GM19467 (cell line): ENCODE data around the gene CCDC88C.
"Not testable (repeated sequence)": the region's sequence is repeated elsewhere in the genome, so short reads cannot be mapped to it uniquely, and the experiment has no call there.

Experiments
- ATAC-seq: cut with Tn5 transposase; IDR thresholded peaks from one replicate; pipeline ENCODE4 v1.9.1; 2021; ENCODE audit warnings: mild to moderate bottlenecking, moderate library complexity; ENCODE audit not compliant: unreplicated experiment

CCDC88C gene, protein sequence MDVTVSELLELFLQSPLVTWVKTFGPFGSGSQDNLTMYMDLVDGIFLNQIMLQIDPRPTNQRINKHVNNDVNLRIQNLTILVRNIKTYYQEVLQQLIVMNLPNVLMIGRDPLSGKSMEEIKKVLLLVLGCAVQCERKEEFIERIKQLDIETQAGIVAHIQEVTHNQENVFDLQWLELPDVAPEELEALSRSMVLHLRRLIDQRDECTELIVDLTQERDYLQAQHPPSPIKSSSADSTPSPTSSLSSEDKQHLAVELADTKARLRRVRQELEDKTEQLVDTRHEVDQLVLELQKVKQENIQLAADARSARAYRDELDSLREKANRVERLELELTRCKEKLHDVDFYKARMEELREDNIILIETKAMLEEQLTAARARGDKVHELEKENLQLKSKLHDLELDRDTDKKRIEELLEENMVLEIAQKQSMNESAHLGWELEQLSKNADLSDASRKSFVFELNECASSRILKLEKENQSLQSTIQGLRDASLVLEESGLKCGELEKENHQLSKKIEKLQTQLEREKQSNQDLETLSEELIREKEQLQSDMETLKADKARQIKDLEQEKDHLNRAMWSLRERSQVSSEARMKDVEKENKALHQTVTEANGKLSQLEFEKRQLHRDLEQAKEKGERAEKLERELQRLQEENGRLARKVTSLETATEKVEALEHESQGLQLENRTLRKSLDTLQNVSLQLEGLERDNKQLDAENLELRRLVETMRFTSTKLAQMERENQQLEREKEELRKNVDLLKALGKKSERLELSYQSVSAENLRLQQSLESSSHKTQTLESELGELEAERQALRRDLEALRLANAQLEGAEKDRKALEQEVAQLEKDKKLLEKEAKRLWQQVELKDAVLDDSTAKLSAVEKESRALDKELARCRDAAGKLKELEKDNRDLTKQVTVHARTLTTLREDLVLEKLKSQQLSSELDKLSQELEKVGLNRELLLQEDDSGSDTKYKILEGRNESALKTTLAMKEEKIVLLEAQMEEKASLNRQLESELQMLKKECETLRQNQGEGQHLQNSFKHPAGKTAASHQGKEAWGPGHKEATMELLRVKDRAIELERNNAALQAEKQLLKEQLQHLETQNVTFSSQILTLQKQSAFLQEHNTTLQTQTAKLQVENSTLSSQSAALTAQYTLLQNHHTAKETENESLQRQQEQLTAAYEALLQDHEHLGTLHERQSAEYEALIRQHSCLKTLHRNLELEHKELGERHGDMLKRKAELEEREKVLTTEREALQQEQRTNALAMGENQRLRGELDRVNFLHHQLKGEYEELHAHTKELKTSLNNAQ (N-terminal part only)

DNA sequence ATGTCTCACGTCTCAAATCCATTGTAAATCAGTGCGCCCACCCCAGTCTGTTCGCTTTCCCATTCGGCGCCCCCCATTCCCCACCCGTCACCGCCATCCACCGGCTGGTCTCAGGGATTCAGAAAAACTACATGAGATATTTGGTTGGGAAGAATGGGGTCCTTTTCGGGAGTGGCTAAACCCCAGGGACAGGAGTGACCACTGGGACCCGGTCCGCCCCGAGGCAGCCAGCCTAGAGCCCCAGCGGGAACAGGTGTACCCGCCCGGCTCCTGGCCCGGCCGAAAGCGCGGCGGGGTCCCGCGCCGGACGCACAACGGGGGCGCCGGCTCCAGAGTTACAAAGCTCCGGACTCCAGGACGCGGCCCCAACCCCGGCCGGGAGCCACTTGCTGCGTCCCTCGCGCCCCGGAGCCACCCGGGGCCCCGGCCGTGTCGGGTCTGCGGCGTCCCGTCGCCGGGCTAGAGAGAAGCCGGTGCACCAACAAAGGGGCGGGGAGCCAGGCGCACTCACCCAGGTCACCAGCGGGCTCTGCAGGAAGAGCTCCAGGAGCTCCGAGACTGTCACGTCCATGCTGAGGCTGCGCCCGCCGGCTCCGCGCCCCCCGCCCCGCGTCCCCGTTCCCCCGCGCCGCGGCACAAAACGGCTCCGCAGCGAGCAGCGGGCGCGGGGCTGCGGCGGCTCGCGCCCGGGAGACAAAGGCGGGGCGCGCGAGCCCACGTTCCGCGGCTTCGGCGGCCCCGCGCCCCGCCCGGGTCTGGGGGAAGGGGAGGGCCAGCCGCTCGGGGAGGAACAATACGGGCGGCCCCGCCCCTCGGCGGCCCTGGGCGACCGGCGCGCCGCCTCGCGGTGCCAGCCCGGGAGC lies at the start of gene CCDC88C:
TSS of gene CCDC88C (minus strand) at position 701 of the 863 bp plus-strand sequence. CDS start at position 571, 130 bp downstream.
- peak; percentile 48 for ATAC-seq

DNA sequence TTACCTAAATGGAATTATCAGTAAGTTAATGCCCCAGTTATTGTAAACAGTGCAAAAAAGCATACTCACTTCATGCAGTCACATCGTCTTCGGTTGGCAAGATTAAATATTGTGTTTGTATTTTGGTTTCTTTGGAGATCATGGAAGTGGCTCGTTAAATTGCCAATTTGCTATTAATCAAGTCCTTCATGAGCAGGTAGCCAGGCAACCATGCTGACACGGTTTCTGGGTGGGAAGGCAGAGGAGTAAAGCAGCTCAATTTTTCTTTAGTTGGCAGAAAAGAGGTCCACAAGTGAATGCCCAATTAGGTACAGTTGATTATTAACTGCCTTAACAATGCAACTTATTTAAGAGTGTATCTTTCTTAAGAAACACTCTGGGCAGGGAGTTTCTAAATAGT lies 48.6 kb upstream of the CCDC88C start:
- ATAC-seq = no peak

DNA sequence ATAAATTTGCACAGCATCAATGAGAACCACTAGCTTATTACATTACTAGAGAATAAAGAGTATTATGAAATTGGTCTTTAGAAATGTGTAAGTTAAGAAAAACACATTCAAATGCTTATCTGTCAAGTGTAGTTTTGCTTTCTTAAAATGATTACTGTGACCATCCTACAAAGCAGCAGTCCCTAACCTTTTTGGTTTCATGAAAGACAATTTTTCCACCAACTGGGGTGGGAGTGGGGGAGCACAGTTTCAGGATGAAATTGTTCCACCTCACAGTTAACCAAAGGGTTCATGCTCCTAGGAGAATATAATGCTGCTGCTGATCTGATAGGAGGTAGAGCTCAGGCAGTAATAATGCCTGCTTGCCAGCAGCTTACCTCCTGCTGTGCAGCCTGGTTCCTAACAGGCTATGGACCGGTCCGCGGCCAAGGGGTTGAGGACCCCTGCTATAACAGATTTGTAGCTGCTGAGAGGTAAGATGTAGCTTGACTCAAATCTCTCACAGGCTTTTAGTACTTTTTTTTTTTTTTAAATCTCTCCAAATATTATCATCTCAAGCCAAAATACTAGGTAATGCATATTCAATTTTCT lies 47.1 kb upstream of the CCDC88C start:
- ATAC-seq = no peak

DNA sequence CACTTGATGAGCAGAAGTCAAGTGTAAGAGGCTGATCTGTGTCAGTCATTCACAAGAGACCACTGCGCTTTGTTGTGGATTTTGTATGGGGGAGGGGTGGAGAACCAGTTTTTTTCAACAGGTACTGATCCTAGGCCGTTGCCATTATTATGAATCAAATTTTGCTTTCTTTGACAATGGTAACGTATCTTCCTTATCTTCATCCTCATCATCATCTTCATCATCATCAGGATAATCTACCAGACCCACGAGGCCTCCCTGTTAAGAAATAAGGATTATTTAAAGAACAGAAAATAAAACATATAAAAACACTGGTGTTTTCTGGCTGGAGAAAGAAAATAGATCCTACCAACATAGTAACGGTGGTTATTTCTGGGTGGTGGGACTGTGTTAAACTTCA lies 41.0 kb upstream of the CCDC88C start:
- no peak for ATAC-seq

DNA sequence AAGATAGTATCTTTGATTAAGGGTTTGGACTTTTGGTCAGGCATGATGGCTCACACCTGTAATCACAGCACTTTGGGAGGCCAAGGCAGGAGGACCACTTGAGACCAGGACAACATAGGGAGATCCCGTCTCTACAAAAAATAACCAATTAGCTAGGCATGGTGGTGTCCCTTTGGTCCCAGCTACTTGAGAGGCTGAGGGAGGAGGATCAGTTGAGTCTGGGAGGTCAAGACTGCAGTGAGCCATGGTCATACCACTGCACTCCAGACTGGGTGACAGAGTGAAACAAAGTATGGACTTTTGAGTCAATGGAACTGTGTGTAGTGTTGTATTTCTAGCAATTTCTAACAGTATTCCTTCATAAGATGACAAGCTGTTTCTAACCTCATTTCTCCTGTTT lies 38.7 kb upstream of the CCDC88C start:
- ATAC-seq = no peak

DNA sequence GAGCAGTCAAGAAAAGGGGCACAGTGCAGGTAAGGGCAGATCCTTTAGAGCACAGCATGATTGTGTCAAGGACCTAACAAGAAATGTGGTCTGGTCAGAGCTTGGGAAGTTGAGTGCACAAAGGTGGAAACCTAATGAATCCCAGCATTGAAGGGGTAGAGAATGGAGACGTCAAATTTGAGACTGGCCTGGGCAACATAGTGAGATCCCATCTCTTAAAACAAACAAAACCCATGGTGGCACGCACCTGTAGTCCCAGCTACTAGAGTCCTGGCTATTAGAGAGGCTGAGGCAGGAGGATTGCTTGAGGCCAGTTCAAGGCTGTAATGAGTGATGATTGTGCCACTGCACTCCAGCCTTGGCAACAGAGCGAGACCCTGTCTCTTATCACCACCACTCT lies 37.0 kb upstream of the CCDC88C start:
- no peak for ATAC-seq

DNA sequence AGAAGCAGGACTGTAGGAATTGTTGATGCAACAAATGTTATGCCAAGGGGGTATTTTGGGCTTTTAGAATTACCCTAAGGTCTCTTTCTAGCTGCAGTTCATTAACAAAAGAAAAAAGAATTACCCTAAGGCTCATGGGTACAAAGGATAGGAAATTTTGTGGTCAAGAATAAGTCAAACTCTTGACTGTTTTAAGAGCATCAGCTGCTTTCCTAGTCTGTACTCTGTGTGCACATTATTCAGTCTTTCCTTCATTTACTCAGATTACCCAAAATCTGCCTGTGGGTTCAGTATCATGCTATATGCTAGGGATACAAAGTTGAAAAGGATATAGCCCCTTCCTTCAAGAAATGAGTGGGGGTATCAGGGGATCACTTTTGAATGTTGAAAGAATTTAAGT lies 36.5 kb upstream of the CCDC88C start:
- ATAC-seq = no peak

DNA sequence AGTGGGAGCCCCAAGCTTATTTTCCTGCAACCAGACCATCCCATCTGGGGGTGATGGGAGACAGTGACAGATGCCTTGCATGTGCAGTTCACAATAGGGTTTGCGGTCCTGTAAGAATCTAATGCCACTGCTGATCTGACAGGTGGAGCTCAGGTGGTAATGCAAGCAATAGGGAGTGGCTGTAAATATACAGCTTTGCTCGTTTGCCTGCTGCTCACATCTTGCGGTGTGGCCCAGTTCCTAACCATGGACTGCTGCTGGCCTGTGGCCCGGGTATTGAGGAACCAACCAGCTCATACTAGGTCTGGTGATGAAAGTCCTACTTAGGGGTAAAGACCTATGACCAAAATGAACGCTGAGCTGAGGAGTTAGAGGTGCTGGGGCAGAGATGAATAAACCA lies 36.1 kb upstream of the CCDC88C start:
- ATAC-seq = no peak

DNA sequence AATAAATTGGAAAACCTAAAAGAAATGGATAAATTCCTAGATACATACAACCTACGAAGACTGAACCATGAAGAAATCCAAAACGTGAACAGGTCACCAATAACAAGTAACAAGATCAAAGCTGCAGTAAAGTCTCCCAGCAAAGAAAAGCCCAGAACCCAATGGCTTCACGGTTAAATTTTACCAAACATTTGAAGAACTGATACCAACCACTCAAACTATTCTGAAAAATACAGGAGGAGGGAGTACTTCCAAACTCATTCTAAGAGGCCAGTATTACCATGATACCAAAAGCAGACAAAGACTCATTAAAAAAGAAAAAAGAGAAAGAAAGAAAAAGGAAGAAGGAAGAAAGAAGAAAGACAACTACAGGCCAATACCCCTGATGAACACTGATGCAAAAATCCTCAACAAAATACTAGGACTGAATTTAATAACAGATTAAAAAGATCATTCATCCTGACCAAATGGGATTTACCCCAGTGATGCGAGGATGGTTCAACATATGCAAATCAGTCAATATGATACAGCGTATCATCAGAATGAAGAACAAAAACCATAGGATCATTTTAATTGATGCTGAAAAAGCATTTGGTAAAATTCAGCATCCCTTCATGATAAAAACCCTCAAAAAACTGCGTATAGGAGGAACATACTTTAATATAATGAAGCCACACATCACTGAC lies 26.9 kb upstream of the CCDC88C start:
- ATAC-seq = no peak

DNA sequence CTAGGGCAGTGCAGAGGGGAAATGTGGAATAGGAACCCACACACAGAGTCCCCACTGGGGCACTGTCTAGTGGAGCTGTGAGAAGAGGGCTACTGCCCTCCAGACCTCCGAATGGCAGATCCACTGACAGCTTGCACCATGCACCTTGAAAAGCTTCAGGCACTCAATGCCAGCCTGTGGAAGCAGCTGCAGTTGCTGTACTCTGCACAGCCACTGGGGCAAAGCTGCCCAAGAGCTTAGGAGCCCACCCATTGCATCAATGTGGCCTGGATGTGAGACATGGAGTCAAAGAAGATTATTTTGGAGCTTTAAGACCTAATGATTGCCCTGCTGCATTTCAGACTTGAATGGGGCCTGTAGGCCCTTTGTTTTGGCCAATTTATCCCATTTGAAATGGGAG lies 21.7 kb upstream of the CCDC88C start:
- ATAC-seq = no peak

DNA sequence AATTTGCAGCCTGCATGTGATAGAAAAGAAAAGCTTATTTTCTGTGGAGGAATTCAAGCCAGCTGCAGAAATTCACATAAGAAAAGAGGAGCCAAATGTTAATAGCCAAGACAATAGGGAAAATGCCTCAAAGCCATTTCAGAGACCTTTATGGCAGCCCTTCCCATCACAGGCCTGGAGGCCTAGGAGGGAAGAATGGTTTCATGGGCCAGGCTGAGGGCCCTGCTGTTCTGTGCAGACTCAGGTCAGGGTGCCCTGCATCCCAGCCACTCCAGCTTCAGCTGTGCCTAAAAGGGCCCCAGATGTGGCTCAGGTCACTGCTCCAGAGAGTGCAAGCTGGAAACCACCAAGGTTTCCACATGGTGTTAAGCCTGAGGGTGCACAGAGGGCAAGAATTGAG lies 21.2 kb upstream of the CCDC88C start:
- no peak for ATAC-seq

DNA sequence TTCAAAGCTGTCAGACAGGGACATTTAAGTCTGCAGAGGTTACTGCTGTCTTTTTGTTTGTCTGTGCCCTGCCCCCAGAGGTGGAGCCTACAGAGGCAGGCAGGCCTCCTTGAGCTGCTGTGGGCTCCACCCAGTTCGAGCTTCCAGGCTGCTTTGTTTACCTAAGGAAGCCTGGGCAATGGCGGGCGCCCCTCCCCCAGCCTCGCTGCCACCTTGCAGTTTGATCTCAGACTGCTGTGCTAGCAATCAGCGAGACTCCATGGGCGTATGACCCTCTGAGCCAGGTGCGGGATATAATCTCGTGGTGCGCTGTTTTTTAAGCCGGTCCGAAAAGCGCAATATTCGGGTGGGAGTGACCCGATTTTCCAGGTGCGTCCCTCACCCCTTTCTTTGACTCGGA lies 18.6 kb upstream of the CCDC88C start:
- not testable (repeated sequence) for ATAC-seq

DNA sequence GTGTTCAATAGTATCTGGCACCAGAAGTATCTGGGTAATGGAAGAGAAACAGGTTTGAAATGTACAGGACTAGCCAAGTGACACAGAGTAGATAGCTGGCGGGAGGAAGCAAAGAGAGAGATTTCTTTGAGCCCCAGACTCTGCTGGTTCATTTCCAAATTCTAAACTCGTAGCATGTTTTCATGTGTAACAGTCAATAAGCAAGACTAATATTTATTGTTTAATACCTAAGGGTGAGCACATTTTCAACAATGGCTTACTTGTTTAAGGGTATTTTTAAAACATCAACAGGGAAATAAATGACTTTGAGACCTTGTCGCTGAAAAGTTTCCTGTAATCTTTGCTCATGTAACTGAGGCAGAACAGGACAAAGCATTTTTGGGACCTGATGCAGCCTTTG lies 11.8 kb upstream of the CCDC88C start:
- ATAC-seq = no peak

DNA sequence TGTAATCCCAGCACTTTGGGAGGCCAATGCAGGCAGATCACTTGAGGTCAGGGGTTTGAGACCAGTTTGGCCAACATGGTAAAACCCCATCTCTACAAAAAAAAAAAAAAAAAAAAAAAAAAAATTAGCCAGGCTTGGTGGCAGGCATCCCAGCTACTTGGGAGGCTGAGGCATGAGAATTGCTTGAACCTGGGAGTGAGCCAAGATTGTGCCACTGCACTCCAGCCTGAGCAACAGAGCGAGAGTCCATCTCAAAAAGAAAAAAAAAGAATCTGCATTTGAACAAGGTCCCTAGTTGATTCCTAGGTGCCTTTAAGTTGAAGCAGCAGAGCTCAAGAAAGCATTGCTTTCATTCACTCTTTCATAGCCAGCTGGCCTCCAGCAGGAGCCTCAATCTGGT lies 11.3 kb upstream of the CCDC88C start:
- ATAC-seq = not testable (repeated sequence)

DNA sequence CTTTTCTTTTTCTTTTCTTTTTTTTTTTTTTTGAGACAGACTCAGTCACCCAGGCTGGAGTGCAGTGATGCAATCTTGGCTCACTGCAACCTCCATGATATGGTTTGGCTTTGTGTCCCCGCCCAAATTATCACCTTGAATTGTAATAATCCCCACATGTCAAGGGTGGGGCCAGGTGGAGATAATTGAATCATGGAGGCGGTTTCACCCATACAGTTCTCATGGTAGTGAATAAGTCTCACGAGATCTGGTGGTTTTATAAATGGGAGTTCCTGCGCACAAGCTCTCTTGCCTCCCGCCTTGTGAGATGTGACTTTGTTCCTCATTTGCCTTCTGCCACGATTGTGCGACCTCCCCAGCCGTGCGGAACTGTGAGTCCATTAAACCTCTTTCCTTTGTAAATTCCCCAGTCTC lies 7.9 kb upstream of the CCDC88C start:
- not testable (repeated sequence) for ATAC-seq

DNA sequence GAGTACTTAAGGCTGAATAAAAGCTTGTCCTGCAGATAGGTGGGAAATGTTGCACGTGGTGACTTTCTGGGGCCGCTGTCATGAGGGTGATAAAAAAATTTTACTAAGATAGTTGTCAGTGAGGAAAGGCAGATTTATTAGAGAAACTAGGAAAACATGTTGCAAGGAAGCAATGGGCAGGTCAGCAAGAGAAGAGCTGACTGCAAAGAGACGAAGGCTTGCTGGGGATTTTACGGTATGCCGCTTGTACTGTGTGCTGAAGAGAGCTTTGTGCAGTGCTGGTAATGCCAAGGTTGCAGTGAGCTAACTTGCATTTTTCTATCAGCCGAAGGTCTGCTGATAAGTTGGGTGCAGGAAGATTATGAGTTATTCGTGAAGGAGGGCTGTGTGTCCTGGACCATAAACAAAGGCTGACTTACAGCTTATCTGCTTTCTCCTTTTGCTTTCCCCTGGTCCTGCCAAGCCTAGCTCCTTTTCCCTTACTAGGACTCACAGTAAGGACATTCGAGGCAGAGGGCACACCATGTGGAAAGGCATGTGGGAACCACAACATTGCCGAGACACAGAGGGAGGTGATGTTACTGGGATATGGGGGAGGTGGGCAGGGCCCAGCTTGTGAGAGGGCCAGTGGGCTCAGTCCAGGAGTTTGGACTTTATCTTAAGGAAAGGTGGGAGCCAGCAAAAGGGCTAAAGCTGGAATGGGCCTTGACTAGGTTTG lies 7.4 kb upstream of the CCDC88C start:
- no peak for ATAC-seq

DNA sequence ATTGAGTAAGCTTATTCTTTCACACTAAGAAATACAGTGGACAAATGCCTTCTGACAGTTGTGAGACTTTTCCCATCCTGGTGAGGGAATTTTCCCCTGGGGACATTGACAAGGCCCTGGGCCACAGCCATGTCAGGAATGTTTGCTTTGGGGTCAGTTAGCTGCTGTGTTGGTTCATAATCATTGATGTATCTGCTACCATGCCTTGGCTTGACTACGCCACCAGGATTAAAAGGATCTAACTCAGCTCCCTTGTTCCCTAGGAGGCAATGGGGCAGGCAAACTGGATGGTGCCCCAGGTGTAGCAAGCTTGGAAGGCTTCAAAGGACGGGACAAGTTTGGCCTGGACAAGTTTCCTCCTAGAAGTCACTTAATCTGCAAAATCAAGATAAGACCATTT lies 3.1 kb upstream of the CCDC88C start:
- ATAC-seq = no peak

DNA sequence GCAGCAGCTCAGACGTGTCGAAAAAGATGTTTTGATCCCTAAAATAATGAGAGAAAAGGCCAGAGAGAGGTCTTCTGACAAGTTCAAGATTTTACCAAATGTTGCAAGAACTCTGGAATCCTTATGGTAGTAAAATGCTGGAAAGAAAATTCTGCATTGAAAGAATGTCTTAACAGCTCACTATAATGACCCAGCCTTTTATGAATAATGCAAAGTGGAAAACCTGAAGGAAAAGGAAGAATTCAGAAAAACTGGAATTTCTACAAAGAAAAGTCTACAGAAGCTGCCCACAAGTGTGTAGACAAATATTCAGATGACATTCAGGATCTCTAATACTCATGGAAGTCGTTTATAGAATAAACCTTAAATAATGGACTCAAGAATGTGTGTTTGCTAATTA lies 1.8 kb upstream of the CCDC88C start:
- ATAC-seq = no peak

DNA sequence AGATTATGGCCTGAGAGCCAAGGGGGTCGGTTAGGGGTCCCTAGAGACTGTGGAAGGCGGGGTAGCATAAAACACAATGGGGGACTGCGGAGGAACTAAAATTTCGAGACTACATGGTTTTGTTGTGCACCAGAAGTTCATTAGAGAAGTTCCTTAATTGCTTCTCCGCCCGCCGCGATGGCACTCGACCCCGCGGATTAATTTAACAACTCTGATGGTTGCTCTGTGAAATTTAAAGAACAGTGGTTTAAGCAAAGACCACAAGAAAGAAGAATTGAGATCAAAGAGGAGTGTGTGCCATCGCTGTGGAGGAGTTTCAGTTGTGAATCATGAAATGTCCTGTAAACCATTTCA lies 1.4 kb upstream of the CCDC88C start:
- no peak for ATAC-seq
